CD14-positive monocyte (primary cell): ENCODE results near the gene P2RY12. TPM values are rescaled to one million over a fixed set of nuclear protein-coding genes. Genes with fewer than 3 reads are reported as not detected.

Experiments used
- DNase-seq, 3 donors: peaks; one replicate each; pipeline ENCODE4 v3.0.0-alpha.2; 2011 to 2022
- H2AFZ ChIP-seq: 2 replicates; pipeline ENCODE4 v1.6.0; 2012; ENCODE audit warnings: mild to moderate bottlenecking, low read depth, low read length, inconsistent platforms; ENCODE audit not compliant: insufficient read depth, poor library complexity, severe bottlenecking
- H3K27ac ChIP-seq, 2 donors: 1 replicate in 1 of 2; 2 replicates in 1 of 2; pipeline ENCODE4 v1.5.1; 2012 to 2013; ENCODE audit warnings: low read length in 2 of 2, control low read depth in 1 of 2, inconsistent platforms in 1 of 2, low read depth in 1 of 2, mild to moderate bottlenecking in 1 of 2
- H3K27me3 ChIP-seq, 2 donors: one replicate each; pipeline versions ENCODE4 v1.6.0 to v1.6.1; 2011 to 2013; ENCODE audit warnings: low read length in 2 of 2; ENCODE audit not compliant: control insufficient read depth in 2 of 2, insufficient read depth in 2 of 2
- H3K36me3 ChIP-seq, 2 donors: replicated peaks in 1 of 2; 1 replicate in 1 of 2; 2 replicates in 1 of 2; pipeline versions ENCODE4 v1.5.1 to v1.6.1; 2012 to 2013; ENCODE audit warnings: low read length in 2 of 2, control low read depth in 1 of 2, inconsistent platforms in 1 of 2, mild to moderate bottlenecking in 1 of 2; ENCODE audit not compliant: insufficient read depth in 2 of 2, control insufficient read depth in 1 of 2
- H3K4me1 ChIP-seq, 2 donors: 1 replicate in 1 of 2; 2 replicates in 1 of 2; pipeline versions ENCODE4 v1.5.1 to v1.6.1; 2012 to 2013; ENCODE audit warnings: low read length in 2 of 2, control low read depth in 1 of 2, inconsistent platforms in 1 of 2, mild to moderate bottlenecking in 1 of 2, moderate library complexity in 1 of 2; ENCODE audit not compliant: insufficient read depth in 2 of 2, control insufficient read depth in 1 of 2
- H3K4me2 ChIP-seq: replicated peaks from 2 replicates; pipeline ENCODE3; 2012; ENCODE audit warnings: low read length, moderate library complexity, mild to moderate bottlenecking; ENCODE audit not compliant: poor library complexity, severe bottlenecking; ENCODE audit errors: extremely low read depth
- H3K4me3 ChIP-seq, 3 experiments: fragments of 200-600 bp in 1 of 3; sonication (generic) in 1 of 3; replicated peaks in 1 of 3; 1 replicate in 2 of 3; 2 replicates in 1 of 3; pipeline ENCODE4 v1.5.1; 2011 to 2013; ENCODE audit warnings: low read length in 3 of 3, mild to moderate bottlenecking in 3 of 3, control low read depth in 2 of 3, low read depth in 2 of 3, inconsistent platforms in 1 of 3, moderate library complexity in 1 of 3
- H3K79me2 ChIP-seq: 2 replicates; pipeline ENCODE4 v1.6.0; 2012; ENCODE audit warnings: mild to moderate bottlenecking, control low read depth, inconsistent platforms, low read length, moderate library complexity; ENCODE audit not compliant: insufficient read depth
- H3K9ac ChIP-seq: 2 replicates; pipeline ENCODE4 v1.6.0; 2017; ENCODE audit warnings: low read length, mild to moderate bottlenecking; ENCODE audit not compliant: insufficient read depth, poor library complexity, severe bottlenecking
- H3K9me3 ChIP-seq, 2 donors: replicated peaks in 1 of 2; 1 replicate in 1 of 2; 2 replicates in 1 of 2; pipeline versions ENCODE4 v1.5.1 to v1.6.1; 2012 to 2013; ENCODE audit warnings: low read length in 2 of 2, control low read depth in 1 of 2; ENCODE audit not compliant: control insufficient read depth in 1 of 2, insufficient read depth in 1 of 2
- H4K20me1 ChIP-seq: 2 replicates; pipeline ENCODE4 v1.6.0; 2012; ENCODE audit warnings: mild to moderate bottlenecking, low read length, control low read depth, moderate library complexity; ENCODE audit not compliant: insufficient read depth
- H3K27ac Mint-ChIP-seq, 7 donors: one replicate each; pipeline ENCODE4 v1.8.0; 2020; ENCODE audit warnings: mild to moderate bottlenecking in 7 of 7, mixed read lengths in 7 of 7, moderate library complexity in 6 of 7, inconsistent platforms in 2 of 7
- H3K27me3 Mint-ChIP-seq, 3 donors: one replicate each; pipeline ENCODE4 v1.8.0; 2021 to 2022; ENCODE audit warnings: low read depth in 3 of 3, mild to moderate bottlenecking in 3 of 3, mixed read lengths in 3 of 3, moderate library complexity in 3 of 3, inconsistent platforms in 1 of 3
- H3K36me3 Mint-ChIP-seq, 2 donors: one replicate each; pipeline ENCODE4 v1.8.0; 2020; ENCODE audit warnings: mixed read lengths in 2 of 2, inconsistent platforms in 1 of 2, mild to moderate bottlenecking in 1 of 2
- H3K4me1 Mint-ChIP-seq: one replicate; pipeline ENCODE4 v1.8.0; 2020; ENCODE audit warnings: mild to moderate bottlenecking, mixed read lengths
- H3K4me3 Mint-ChIP-seq, 2 donors: one replicate each; pipeline ENCODE4 v1.8.0; 2020; ENCODE audit warnings: mild to moderate bottlenecking in 2 of 2, mixed read lengths in 2 of 2, moderate library complexity in 1 of 2
- H3K9me3 Mint-ChIP-seq, 7 donors: one replicate each; pipeline ENCODE4 v1.8.0; 2020 to 2022; ENCODE audit warnings: mixed read lengths in 7 of 7, mild to moderate bottlenecking in 6 of 7, moderate library complexity in 6 of 7, inconsistent platforms in 2 of 7
- WGBS: methylation state at CpG from one replicate; pipeline ENCODE4 v1.1.5; 2013; ENCODE audit warnings: missing lambda C conversion rate; ENCODE audit not compliant: insufficient coverage; 5-methylcytosine and 5-hydroxymethylcytosine counted together
- intact Hi-C, 2 donors: fragments of 100-400 bp; cut with micrococcal nuclease; formaldehyde crosslinking; loops; one replicate each; pipeline versions ENCODE4 v1.15.0 to v1.15.1; 2023
- polyA plus RNA-seq, 3 donors: library from polyadenylated mRNA; depleted of rRNA in 1 of 3; unstranded in 2 of 3; stranded (reverse) in 1 of 3; fragments of 300-500 nt in 2 of 3; fragments of >200 nt in 1 of 3; fragmentation: Illumina TruSeq in 2 of 3; gene quantifications; 1 replicate in 2 of 3; 2 replicates in 1 of 3; pipeline ENCODE4 v1.2.3, GENCODE V29; 2012 to 2021
- TF ChIP-seq, protein P1 (sequence below): fragments of 200-600 bp; IDR thresholded peaks from one replicate; pipeline ENCODE4 v1.8.0; 2022; ENCODE audit warnings: antibody characterized with exemption, mild to moderate bottlenecking

The P2RY12 gene
- polyA plus RNA-seq, 3 donors, result 1.9 to 3.0 (median 2.7) TPM

DNA sequence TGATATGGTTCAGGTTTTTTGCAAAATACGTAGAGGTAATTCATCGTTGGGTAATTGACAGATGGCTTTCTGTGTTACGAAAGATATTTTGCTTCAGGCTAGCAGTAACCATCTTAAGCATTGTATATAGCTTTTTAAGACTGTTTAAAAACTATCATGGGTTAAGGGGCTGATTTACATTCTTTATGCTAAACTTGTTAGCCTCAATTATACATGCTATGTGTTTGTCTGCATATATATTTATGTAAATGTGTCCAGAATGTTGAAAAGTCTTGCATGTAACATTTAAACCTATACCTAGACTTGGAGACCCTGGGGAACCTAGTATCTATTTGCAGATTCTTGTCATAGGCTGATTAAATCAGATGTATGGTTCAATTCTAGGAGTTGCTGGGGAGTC is 95.1 kb downstream of the P2RY12 start:
- Histone ChIP-seq H3K9me3 (no peaks in the 10 kb centered on the region), H3K4me3 (no peak overlapping the region), H3K4me2 (no peak overlapping the region), H3K9ac (no peak overlapping the region), H3K36me3 (no peaks in the 10 kb centered on the region), H3K4me1 (no peaks in the 10 kb centered on the region), H2AFZ (no peak overlapping the region), H4K20me1 (no peaks in the 10 kb centered on the region), H3K27ac (no peak overlapping the region), H3K27me3 (no peaks in the 10 kb centered on the region), H3K79me2 (no peaks in the 10 kb centered on the region)
- WGBS, result no CpG with 5 or more reads among the region's 3 CpGs
- intact Hi-C loops, result no loop called here
- Mint-ChIP-seq H3K27me3 (no peaks in the 10 kb centered on the region), H3K4me1 (no peaks in the 10 kb centered on the region), H3K4me3 (no peak overlapping the region), H3K27ac (no peak overlapping the region), H3K9me3 (peaks cover 0 to 4% (median 0%) of the 10 kb centered on the region in 7 donors), H3K36me3 (no peaks in the 10 kb centered on the region)
- no peak for DNase-seq
- TF ChIP-seq, protein P1, sequence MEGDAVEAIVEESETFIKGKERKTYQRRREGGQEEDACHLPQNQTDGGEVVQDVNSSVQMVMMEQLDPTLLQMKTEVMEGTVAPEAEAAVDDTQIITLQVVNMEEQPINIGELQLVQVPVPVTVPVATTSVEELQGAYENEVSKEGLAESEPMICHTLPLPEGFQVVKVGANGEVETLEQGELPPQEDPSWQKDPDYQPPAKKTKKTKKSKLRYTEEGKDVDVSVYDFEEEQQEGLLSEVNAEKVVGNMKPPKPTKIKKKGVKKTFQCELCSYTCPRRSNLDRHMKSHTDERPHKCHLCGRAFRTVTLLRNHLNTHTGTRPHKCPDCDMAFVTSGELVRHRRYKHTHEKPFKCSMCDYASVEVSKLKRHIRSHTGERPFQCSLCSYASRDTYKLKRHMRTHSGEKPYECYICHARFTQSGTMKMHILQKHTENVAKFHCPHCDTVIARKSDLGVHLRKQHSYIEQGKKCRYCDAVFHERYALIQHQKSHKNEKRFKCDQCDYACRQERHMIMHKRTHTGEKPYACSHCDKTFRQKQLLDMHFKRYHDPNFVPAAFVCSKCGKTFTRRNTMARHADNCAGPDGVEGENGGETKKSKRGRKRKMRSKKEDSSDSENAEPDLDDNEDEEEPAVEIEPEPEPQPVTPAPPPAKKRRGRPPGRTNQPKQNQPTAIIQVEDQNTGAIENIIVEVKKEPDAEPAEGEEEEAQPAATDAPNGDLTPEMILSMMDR, result no peak

Other genes starting within 250 kb of the P2RY12 start
- gene GPR171, start 181.5 kb downstream of the P2RY12 start, polyA plus RNA-seq, result under 1 TPM in 1 of 3 donors, not detected in 2; 0.20 TPM
- gene P2RY14, start 106.2 kb downstream of the P2RY12 start, polyA plus RNA-seq, result under 1 TPM; 0.20 to 0.67 (median 0.50) TPM
- gene GPR87, start 67.9 kb downstream of the P2RY12 start, polyA plus RNA-seq, result under 1 TPM in 1 of 3 donors, not detected in 2; 0.15 TPM
- 100 to 1,000 TPM in 1 of 3 donors, 10 to 100 TPM in 2; 45.6 to 144 (median 80.0) TPM for gene P2RY13, start 55.2 kb downstream of the P2RY12 start, polyA plus RNA-seq
- gene IGSF10, start 76.3 kb upstream of the P2RY12 start, polyA plus RNA-seq, result under 1 TPM in 2 of 3 donors, not detected in 1; 0.05 to 0.29 TPM